ENCODE data around the gene MICAL3. TPM values are rescaled to one million over a fixed set of nuclear protein-coding genes. Genes with fewer than 3 reads are reported as not detected.

MICAL3 gene
- polyA plus RNA-seq, 4 donors = 3.2 to 31.4 (median 10.0) TPM

DNA sequence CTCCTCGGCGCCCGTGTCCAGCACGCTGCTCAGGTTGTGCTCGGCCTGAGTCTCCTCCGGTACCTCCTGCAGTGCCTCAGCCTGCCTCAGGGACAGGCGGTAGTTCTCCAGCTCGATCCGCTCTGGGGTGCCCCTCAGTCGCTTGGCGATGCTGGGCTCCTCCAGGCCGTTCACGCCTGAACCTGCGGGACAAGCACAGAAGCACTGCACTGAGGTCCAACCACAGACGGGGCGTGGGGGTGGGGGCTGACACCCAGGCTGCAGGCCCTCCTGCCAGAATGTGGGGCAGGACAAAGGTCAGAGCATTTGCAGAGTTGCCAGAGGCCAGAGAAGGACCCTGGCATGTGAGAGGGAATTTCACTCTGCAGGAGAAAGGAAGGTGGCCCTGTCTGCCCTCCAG is 182.5 kb downstream of the MICAL3 start:
- FAIRE-seq (no peak), DNase-seq (peak; percentile 22 to 51)
- H3K9me3 ChIP-seq (ENCODE audit: control insufficient read depth in 2 of 2, insufficient read depth in 1 of 2, low read depth in 1 of 2, low read length in 1 of 2) = no peaks in the 10 kb centered on the region
- 61 to 85% (median 69%) methylated on average over 16 of the region's 16 CpGs for WGBS, 3 donors
- H3K27me3 ChIP-seq (ENCODE audit: control insufficient read depth in 3 of 3, insufficient read depth in 3 of 3, low read length in 3 of 3) = no peaks in the 10 kb centered on the region
- H3K36me3 ChIP-seq (ENCODE audit: control insufficient read depth in 3 of 3, insufficient read depth in 2 of 3, low read depth in 1 of 3, low read length in 3 of 3) = peaks cover 1 to 74% (median 2%) of the 10 kb centered on the region in 3 donors
- H3K27ac ChIP-seq (ENCODE audit: low read depth in 1 of 3, low read length in 2 of 3) = peak overlapping the region in 1 of 3 donors; percentile 38
- H3K4me1 ChIP-seq (ENCODE audit: control insufficient read depth in 3 of 3, insufficient read depth in 2 of 3, low read depth in 1 of 3, low read length in 2 of 3) = peaks cover 0 to 16% (median 4%) of the 10 kb centered on the region in 3 donors
- no peak overlapping the region for H3K4me3 ChIP-seq (ENCODE audit: low read depth in 1 of 3, low read length in 3 of 3)

DNA sequence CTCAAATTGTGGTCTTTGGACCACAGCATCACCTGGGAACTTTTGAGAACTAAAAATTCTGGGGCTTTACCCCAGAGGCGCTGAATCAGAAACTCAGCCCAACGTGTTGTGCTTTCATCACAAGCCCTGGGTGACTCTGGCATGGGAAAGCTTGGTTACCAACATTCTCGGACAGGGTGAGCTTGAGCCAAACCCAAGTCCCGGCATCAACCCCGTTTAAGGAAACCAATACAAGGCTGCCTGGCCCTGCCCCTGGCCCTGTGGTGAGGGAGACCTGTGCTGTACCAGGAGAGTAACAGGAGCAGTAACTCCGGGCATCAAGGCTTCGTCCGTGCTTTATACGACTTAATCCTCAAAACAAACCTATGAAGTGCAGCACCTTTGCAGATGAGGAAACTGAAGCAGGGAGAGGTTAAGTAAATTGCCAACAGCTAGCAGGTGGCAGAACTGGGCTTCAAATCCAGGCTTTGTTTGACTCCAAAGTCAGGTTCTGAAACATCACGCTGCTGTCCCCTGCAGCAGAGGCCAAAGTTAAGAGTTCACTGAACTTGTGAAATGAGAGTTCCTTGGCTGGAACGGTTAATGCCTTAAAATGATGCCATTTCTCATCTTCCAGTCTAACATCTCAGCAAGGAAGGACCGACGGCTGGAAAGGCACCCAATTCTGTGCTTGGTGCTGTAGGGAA is 186.0 kb downstream of the MICAL3 start:
- FAIRE-seq = no peak
- 89 to 91% (median 90%) methylated on average over 13 of the region's 13 CpGs for WGBS, 3 donors
- no peak for DNase-seq
- no peaks in the 10 kb centered on the region for H3K27me3 ChIP-seq (ENCODE audit: control insufficient read depth in 3 of 3, insufficient read depth in 3 of 3, low read length in 3 of 3)
- no peaks in the 10 kb centered on the region for H3K9me3 ChIP-seq (ENCODE audit: control insufficient read depth in 2 of 2, insufficient read depth in 1 of 2, low read depth in 1 of 2, low read length in 1 of 2)
- no peak overlapping the region for H3K27ac ChIP-seq (ENCODE audit: low read depth in 1 of 3, low read length in 2 of 3)
- peaks cover 0 to 14% (median 4%) of the 10 kb centered on the region in 3 donors for H3K4me1 ChIP-seq (ENCODE audit: control insufficient read depth in 3 of 3, insufficient read depth in 2 of 3, low read depth in 1 of 3, low read length in 2 of 3)
- H3K4me3 ChIP-seq (ENCODE audit: low read depth in 1 of 3, low read length in 3 of 3) = no peak overlapping the region
- peaks cover 2 to 88% (median 2%) of the 10 kb centered on the region in 3 donors for H3K36me3 ChIP-seq (ENCODE audit: control insufficient read depth in 3 of 3, insufficient read depth in 2 of 3, low read depth in 1 of 3, low read length in 3 of 3)

- no peak for DNase-seq
- WGBS, 3 donors = 76 to 80% (median 78%) methylated on average over 14 of the region's 14 CpGs
Measured at GRCh38 chr22:17836992-17837742, 187.2 kb downstream of the MICAL3 start.

DNA sequence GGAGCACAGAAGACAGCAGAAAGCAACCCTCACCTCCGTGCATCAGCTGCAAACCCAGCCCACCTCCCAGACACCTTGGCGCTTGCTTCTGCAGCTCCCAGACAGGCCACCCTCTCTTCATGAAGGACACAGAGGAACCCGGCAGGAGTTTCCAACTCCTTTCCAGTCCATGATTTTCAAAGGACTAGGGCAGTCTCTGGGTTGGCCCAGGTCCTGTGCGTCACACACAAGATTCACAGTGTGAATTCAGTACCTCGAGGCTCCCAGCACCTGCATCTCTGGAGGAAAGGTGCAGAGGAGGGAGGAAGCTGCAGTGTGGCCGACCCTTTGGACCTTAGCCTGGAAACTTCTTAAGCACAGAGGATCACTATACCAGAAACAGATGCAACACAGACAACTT is 189.1 kb downstream of the MICAL3 start:
- DNase-seq = peak in 1 of 2 donors; percentile 32
- Histone ChIP-seq H3K27me3 (ENCODE audit: control insufficient read depth in 3 of 3, insufficient read depth in 3 of 3, low read length in 3 of 3) (no peaks in the 10 kb centered on the region), H3K36me3 (ENCODE audit: control insufficient read depth in 3 of 3, insufficient read depth in 2 of 3, low read depth in 1 of 3, low read length in 3 of 3) (peaks cover 0 to 90% (median 2%) of the 10 kb centered on the region in 3 donors), H3K4me3 (ENCODE audit: low read depth in 1 of 3, low read length in 3 of 3) (no peak overlapping the region), H3K9me3 (ENCODE audit: control insufficient read depth in 2 of 2, insufficient read depth in 1 of 2, low read depth in 1 of 2, low read length in 1 of 2) (no peaks in the 10 kb centered on the region), H3K27ac (ENCODE audit: low read depth in 1 of 3, low read length in 2 of 3) (no peak overlapping the region), H3K4me1 (ENCODE audit: control insufficient read depth in 3 of 3, insufficient read depth in 2 of 3, low read depth in 1 of 3, low read length in 2 of 3) (peaks cover 0 to 3% (median 2%) of the 10 kb centered on the region in 3 donors)
- WGBS, 3 donors = 56 to 75% (median 63%) methylated on average over 6 of the region's 6 CpGs
- no peak for FAIRE-seq

More at GRCh38 chr22:17836992-17837742, 187.2 kb downstream of the MICAL3 start:
- Histone ChIP-seq H3K4me3 (ENCODE audit: low read depth in 1 of 3, low read length in 3 of 3) (no peak overlapping the region), H3K9me3 (ENCODE audit: control insufficient read depth in 2 of 2, insufficient read depth in 1 of 2, low read depth in 1 of 2, low read length in 1 of 2) (no peaks in the 10 kb centered on the region), H3K4me1 (ENCODE audit: control insufficient read depth in 3 of 3, insufficient read depth in 2 of 3, low read depth in 1 of 3, low read length in 2 of 3) (peaks cover 0 to 9% (median 6%) of the 10 kb centered on the region in 3 donors), H3K36me3 (ENCODE audit: control insufficient read depth in 3 of 3, insufficient read depth in 2 of 3, low read depth in 1 of 3, low read length in 3 of 3) (peaks cover 2 to 91% (median 2%) of the 10 kb centered on the region in 3 donors), H3K27me3 (ENCODE audit: control insufficient read depth in 3 of 3, insufficient read depth in 3 of 3, low read length in 3 of 3) (no peaks in the 10 kb centered on the region), H3K27ac (ENCODE audit: low read depth in 1 of 3, low read length in 2 of 3) (no peak overlapping the region)
- no peak for FAIRE-seq

- FAIRE-seq (no peak), DNase-seq (no peak)
- no peak overlapping the region for H3K27ac ChIP-seq (ENCODE audit: low read depth in 1 of 3, low read length in 2 of 3)
- 84 to 91% (median 89%) methylated on average over 12 of the region's 12 CpGs for WGBS, 3 donors
- no peak overlapping the region for H3K4me3 ChIP-seq (ENCODE audit: low read depth in 1 of 3, low read length in 3 of 3)
- H3K36me3 ChIP-seq (ENCODE audit: control insufficient read depth in 3 of 3, insufficient read depth in 2 of 3, low read depth in 1 of 3, low read length in 3 of 3) = peaks cover 0 to 95% (median 2%) of the 10 kb centered on the region in 3 donors
- H3K27me3 ChIP-seq (ENCODE audit: control insufficient read depth in 3 of 3, insufficient read depth in 3 of 3, low read length in 3 of 3) = no peaks in the 10 kb centered on the region
- no peaks in the 10 kb centered on the region for H3K9me3 ChIP-seq (ENCODE audit: control insufficient read depth in 2 of 2, insufficient read depth in 1 of 2, low read depth in 1 of 2, low read length in 1 of 2)
- H3K4me1 ChIP-seq (ENCODE audit: control insufficient read depth in 3 of 3, insufficient read depth in 2 of 3, low read depth in 1 of 3, low read length in 2 of 3) = peaks cover 0 to 4% (median 3%) of the 10 kb centered on the region in 3 donors
Measured at GRCh38 chr22:17833489-17833888, 190.9 kb downstream of the MICAL3 start.

DNA sequence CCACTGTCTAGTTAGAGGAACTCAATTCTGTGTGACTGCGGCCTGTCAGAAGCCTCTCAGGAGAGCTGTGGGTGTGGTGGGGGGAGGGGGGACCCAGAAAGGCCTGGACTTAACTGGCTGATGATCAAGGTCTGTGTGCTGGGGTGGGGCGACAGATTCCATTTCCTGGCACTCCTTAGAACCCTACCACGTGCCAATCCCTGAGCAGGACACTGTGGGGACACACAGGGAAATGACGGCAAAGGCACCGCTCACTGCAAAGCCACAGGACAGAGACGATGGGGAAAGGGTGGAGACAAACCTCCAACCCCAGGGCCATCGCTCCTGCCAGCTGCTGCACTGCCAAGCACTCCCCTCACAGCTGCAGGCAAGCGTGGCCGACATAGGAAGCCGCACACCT is 191.7 kb downstream of the MICAL3 start:
- Histone ChIP-seq H3K36me3 (ENCODE audit: control insufficient read depth in 3 of 3, insufficient read depth in 2 of 3, low read depth in 1 of 3, low read length in 3 of 3) (peaks cover 0 to 95% (median 2%) of the 10 kb centered on the region in 3 donors), H3K27me3 (ENCODE audit: control insufficient read depth in 3 of 3, insufficient read depth in 3 of 3, low read length in 3 of 3) (no peaks in the 10 kb centered on the region), H3K9me3 (ENCODE audit: control insufficient read depth in 2 of 2, insufficient read depth in 1 of 2, low read depth in 1 of 2, low read length in 1 of 2) (no peaks in the 10 kb centered on the region), H3K27ac (ENCODE audit: low read depth in 1 of 3, low read length in 2 of 3) (peak overlapping the region in 2 of 3 donors; percentile 38 to 76), H3K4me1 (ENCODE audit: control insufficient read depth in 3 of 3, insufficient read depth in 2 of 3, low read depth in 1 of 3, low read length in 2 of 3) (peaks cover 0 to 4% (median 3%) of the 10 kb centered on the region in 3 donors), H3K4me3 (ENCODE audit: low read depth in 1 of 3, low read length in 3 of 3) (no peak overlapping the region)
- peak in 1 of 2 donors; percentile 90 for DNase-seq
- WGBS, 3 donors = 51 to 75% (median 56%) methylated on average over 10 of the region's 10 CpGs
- no peak for FAIRE-seq

- H3K27me3 ChIP-seq (ENCODE audit: control insufficient read depth in 3 of 3, insufficient read depth in 3 of 3, low read length in 3 of 3) = no peaks in the 10 kb centered on the region
- FAIRE-seq = no peak
- H3K36me3 ChIP-seq (ENCODE audit: control insufficient read depth in 3 of 3, insufficient read depth in 2 of 3, low read depth in 1 of 3, low read length in 3 of 3) = peaks cover 0 to 95% (median 0%) of the 10 kb centered on the region in 3 donors
- H3K4me1 ChIP-seq (ENCODE audit: control insufficient read depth in 3 of 3, insufficient read depth in 2 of 3, low read depth in 1 of 3, low read length in 2 of 3) = peaks cover 0 to 4% (median 3%) of the 10 kb centered on the region in 3 donors
- no peaks in the 10 kb centered on the region for H3K9me3 ChIP-seq (ENCODE audit: control insufficient read depth in 2 of 2, insufficient read depth in 1 of 2, low read depth in 1 of 2, low read length in 1 of 2)
- DNase-seq = no peak
- H3K4me3 ChIP-seq (ENCODE audit: low read depth in 1 of 3, low read length in 3 of 3) = no peak overlapping the region
- peak overlapping the region in 2 of 3 donors; percentile 38 to 76 for H3K27ac ChIP-seq (ENCODE audit: low read depth in 1 of 3, low read length in 2 of 3)
- WGBS, 3 donors = 69 to 90% (median 86%) methylated on average over 17 of the region's 17 CpGs
Measured at GRCh38 chr22:17831501-17832251, 192.7 kb downstream of the MICAL3 start.
